Stimulated activated CD8-positive, alpha-beta memory T cell treated with anti-CD3 and anti-CD28 coated beads, Interleukin-4, amount 100 ng/mL, for 48 hours (primary cell): ENCODE results near the gene LRMDA.

ENCODE experiments used
- DNase-seq: peaks from one replicate; pipeline ENCODE4 v3.0.0-alpha.2; 2020

LRMDA gene

GRCh38 chr10:75857896-75858295 lies 426.5 kb downstream of the LRMDA start:
- DNase-seq = no peak

GRCh38 chr10:75858339-75858738 lies 426.9 kb downstream of the LRMDA start:
- no peak for DNase-seq

GRCh38 chr10:75859141-75859540 lies 427.7 kb downstream of the LRMDA start:
- DNase-seq = no peak

- no peak for DNase-seq
These were observed 428.6 kb downstream of the LRMDA start for GRCh38 chr10:75860009-75860408.

- no peak for DNase-seq
These were observed 430.2 kb downstream of the LRMDA start for GRCh38 chr10:75861582-75861981.

GRCh38 chr10:75862935-75863334 lies 431.5 kb downstream of the LRMDA start:
- no peak for DNase-seq

GRCh38 chr10:75864717-75865116 lies 433.3 kb downstream of the LRMDA start:
- no peak for DNase-seq

- DNase-seq = no peak
These were observed 434.2 kb downstream of the LRMDA start for GRCh38 chr10:75865413-75866299.

- no peak for DNase-seq
These were observed 434.8 kb downstream of the LRMDA start for GRCh38 chr10:75866300-75866625.

- DNase-seq = no peak
These were observed 435.3 kb downstream of the LRMDA start for GRCh38 chr10:75866731-75867130.

- DNase-seq = no peak
These were observed 437.1 kb downstream of the LRMDA start for GRCh38 chr10:75868574-75868973.

- DNase-seq = no peak
These were observed 438.7 kb downstream of the LRMDA start for GRCh38 chr10:75870039-75870645.

- DNase-seq = no peak
These were observed 444.3 kb downstream of the LRMDA start for GRCh38 chr10:75875740-75876139.

- no peak for DNase-seq
These were observed 445.3 kb downstream of the LRMDA start for GRCh38 chr10:75876710-75877109.

GRCh38 chr10:75877877-75878276 lies 446.5 kb downstream of the LRMDA start:
- no peak for DNase-seq

GRCh38 chr10:75878586-75878985 lies 447.2 kb downstream of the LRMDA start:
- no peak for DNase-seq

GRCh38 chr10:75880031-75880775 lies 448.8 kb downstream of the LRMDA start:
- DNase-seq = no peak

- no peak for DNase-seq
These were observed 452.0 kb downstream of the LRMDA start for GRCh38 chr10:75883081-75884072.

GRCh38 chr10:75884808-75885207 lies 453.4 kb downstream of the LRMDA start:
- no peak for DNase-seq

- DNase-seq = no peak
These were observed 455.9 kb downstream of the LRMDA start for GRCh38 chr10:75887369-75887768.

- no peak for DNase-seq
These were observed 456.7 kb downstream of the LRMDA start for GRCh38 chr10:75887992-75888680.

GRCh38 chr10:75889051-75889450 lies 457.6 kb downstream of the LRMDA start:
- no peak for DNase-seq
